HG03159 (cell line): Measurements from ENCODE around the gene F11R.
"Not testable (repeated sequence)": the region's sequence is repeated elsewhere in the genome, so short reads cannot be mapped to it uniquely, and the experiment has no call there.

Experiments used
- ATAC-seq: cut with Tn5 transposase; IDR thresholded peaks from one replicate; pipeline ENCODE4 v1.9.1; 2021; ENCODE audit warnings: mild to moderate bottlenecking, moderate library complexity; ENCODE audit not compliant: unreplicated experiment

Gene F11R

DNA sequence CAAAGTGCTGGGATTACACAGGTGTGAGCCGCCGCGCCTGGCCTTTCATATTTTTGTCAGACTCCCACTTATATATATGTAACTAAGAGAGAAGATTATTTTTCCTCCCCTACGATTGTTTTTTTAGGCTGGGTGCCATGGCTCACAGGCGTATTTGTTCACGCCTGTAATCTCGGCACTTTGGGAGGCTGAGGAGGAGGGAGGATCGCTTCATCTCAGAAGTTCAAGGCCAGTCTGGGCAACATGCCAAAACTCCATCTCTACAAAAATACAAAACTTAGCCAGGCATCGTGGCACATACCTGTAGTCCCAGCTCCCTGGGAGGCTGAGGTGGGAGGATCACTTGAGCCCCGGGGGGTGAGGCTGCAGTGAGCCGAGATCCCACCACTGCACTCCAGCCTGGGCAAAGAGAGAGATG lies 42.4 kb downstream of the F11R start:
- ATAC-seq, result no peak

DNA sequence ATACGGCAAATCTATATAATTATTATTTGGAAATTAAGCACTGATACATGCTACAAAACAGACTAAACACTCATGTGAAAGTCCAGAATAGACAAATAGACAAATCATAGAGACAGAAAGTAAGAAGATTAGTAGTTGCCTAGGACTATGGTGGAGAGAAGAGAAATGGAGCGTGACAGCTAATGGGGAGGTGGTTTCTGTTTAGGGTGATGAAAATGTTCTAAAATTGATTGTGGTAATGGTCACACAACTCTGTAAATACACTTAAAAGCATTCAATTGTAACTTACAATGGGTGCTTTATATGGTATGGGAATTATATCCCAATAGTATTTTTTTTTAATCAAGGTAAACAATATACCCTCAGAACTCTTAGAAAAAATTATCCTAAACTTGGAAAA lies 45.9 kb downstream of the F11R start:
- no peak for ATAC-seq

- no peak for ATAC-seq
These were observed 47.5 kb downstream of the F11R start for GRCh38 chr1:160973491-160973890.

GRCh38 chr1:160972939-160973338 lies 48.0 kb downstream of the F11R start:
- no peak for ATAC-seq

- no peak for ATAC-seq
These were observed 49.3 kb downstream of the F11R start for GRCh38 chr1:160971618-160972056.

DNA sequence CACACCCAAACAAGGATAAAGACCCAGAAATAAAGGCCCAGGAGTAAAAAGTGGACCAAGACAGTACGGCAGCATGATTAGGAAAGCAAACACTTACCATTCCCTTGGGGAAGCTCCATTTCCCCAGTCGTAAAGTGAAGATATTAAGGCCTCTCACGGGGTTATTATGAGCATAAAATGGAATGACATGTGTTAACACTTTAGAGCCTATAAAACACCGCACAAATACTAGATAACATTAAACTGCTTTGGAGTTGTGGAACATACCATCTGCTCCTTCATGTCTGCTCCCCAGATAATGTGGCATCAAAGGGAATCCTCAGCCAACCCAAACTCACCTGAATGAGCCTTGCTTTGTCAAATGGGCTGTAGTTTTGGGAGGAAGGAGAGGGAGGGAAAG lies 57.4 kb downstream of the F11R start:
- ATAC-seq, result no peak

DNA sequence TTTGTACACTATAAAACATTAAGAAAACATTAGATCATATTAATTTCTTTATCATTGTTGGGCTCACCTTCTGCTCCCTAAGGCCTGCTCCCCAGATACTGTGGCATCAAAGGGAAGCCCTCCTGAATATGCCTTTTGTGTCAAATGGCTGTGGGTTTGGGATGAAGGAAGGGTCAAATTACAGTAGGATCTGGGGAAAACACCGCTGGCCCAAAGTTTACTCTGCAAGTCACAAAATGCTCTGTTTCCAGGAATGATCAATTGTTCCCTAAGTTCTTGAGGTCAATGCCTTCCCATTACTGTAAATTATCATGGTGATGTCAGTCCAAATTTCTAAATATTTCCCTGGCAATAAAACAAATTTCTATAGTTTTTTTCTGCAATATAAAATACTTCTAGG lies 59.5 kb downstream of the F11R start:
- no peak for ATAC-seq

DNA sequence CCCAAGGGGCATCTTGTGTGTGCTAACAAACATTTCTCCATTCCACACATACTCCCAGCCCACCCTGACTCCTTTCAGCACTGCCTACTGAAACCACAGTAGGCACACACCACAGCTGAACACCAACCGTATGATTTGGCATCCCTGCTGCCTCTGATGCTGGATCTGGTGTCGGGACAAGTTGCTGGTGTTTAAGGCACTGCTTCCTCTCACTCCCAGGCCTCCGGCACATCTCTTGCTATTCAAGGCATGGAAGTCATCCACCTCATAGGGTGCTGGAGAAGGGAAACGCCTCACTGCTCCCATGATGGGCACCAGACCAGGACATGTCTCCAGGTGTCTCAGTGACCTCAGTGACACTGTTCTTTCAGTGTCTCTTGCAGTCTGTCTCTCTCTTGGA lies 64.0 kb downstream of the F11R start:
- no peak for ATAC-seq

GRCh38 chr1:160954158-160955104 lies 66.5 kb downstream of the F11R start, which contains the start of gene ITLN2:
Gene ITLN2 (minus strand): TSS chr1:160954809. CDS start chr1:160954741, 68 bp downstream.
- peak; percentile 70 for ATAC-seq

- no peak for ATAC-seq
These were observed 67.9 kb downstream of the F11R start for GRCh38 chr1:160953030-160953429.

DNA sequence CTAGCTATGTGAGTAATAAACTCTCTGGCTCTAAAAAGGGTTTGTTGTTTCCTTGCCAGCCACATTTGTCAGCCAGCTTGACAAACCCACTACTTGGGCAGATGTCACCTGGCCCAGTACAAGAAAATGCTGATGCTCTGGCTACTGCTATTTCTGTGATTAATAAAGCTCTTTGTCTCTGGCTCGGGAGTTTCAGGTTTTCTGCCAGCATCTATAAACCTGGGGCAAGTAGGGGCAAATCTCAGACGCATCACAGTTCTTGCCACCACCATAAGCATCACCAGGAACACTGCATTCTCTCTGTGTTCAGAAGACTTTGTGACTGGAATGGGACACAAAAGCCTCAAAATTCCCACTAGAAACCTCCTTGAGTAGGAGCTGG lies 68.8 kb downstream of the F11R start:
- no peak for ATAC-seq

DNA sequence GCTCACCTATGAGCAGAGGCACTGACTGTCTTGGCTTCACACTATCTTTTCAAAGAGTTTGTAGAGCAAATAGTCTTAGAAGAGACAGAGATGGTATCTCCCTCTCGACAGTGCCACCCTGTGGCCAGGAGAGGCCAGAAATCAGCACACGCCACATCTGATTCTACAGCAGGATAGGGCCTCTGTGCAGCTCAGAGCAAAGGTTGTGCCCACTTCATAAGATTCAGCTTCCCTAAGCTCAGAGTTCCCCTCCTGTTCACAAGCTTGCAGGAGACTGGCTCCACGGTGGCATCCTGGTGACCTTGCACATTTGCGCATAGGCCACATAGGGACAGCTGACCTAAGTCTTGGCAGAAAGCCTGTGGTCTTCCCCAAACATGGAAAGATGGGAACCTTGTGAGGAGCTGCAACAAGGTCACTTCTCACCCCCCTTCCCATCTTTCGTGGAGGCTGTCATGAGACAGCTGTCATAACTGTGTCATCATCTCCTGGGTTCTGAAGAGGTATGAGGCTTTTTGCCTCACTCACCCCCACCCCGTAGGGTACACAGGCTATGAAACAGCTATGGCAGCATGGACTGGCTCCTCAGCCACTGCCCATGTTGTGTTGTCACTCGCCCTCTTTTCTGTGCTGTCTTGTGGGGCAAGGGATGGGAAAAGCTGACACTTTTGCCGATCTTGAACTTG lies 69.4 kb downstream of the F11R start:
- no peak for ATAC-seq

GRCh38 chr1:160950657-160951056 lies 70.3 kb downstream of the F11R start:
- ATAC-seq, result no peak

DNA sequence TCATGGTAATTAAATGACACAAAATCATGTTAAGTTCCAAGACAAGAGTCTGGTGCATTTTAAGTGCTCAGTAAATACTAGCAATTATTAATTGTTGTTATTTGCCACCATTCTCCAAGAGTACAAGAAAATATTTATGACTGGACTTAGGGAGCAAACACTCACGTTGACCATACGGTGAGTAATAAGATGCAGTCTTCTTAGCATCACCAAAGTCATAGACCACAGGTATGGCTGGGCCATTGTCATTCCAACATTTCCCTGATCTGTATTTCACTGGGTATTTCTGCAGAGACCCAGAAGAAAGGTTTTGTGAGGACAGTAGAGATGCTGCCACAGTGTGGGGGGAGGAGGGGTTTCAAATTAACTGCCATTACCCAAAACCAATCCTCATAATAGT lies 71.1 kb downstream of the F11R start:
- ATAC-seq, result no peak

- not testable (repeated sequence) for ATAC-seq
These were observed 71.6 kb downstream of the F11R start for GRCh38 chr1:160949216-160949880.

GRCh38 chr1:160947174-160947759 lies 73.7 kb downstream of the F11R start:
- not testable (repeated sequence) for ATAC-seq

- ATAC-seq, result not testable (repeated sequence)
These were observed 75.1 kb downstream of the F11R start for GRCh38 chr1:160945881-160946280.
